A673 (cell line): ENCODE results near the gene SPATA2. TPM values are rescaled to one million over a fixed set of nuclear protein-coding genes. Genes with fewer than 3 reads are reported as not detected.
"Not testable (repeated sequence)": the region's sequence is repeated elsewhere in the genome, so short reads cannot be mapped to it uniquely, and the experiment has no call there.

Experiments
- BruUV-seq: library from RNA; stranded (reverse); fragments of 400-500 nt; replicated peaks from 2 replicates; lab custom pipeline; 2021; lab: Mats Ljungman, UMichigan
- CTCF ChIA-PET: fragments of 300-600 bp; sonication (Branson Sonifier 250); formaldehyde crosslinking; loops from one replicate; lab custom pipeline; 2022; ENCODE audit warnings: antibody characterized with exemption; lab: Charles Lee
- POLR2A ChIA-PET: fragments of 300-600 bp; sonication (Branson Sonifier 250); formaldehyde crosslinking; loops from one replicate; lab custom pipeline; 2022; ENCODE audit warnings: antibody characterized with exemption; ENCODE audit not compliant: low non-redundant PET; lab: Charles Lee
- DNase-seq: peaks from one replicate; pipeline ENCODE4 v3.0.0-alpha.2; 2015; ENCODE audit warnings: low spot score
- H3K27ac ChIP-seq: fragments of 200-600 bp; sonication (generic); 2 replicates; pipeline ENCODE4 v1.5.1; 2016; ENCODE audit warnings: mixed run types, low read depth, mild to moderate bottlenecking, mixed read lengths, antibody characterized with exemption, low read length; ENCODE audit not compliant: poor library complexity, severe bottlenecking
- H3K27me3 ChIP-seq: fragments of 200-600 bp; sonication (generic); replicated peaks from 2 replicates; pipeline ENCODE4 v1.6.1; 2017; ENCODE audit warnings: mixed run types, low read depth, mild to moderate bottlenecking, mixed read lengths, antibody characterized with exemption, low read length; ENCODE audit not compliant: insufficient read depth, poor library complexity
- H3K36me3 ChIP-seq: fragments of 200-600 bp; sonication (generic); 2 replicates; pipeline ENCODE4 v1.6.1; 2016; ENCODE audit warnings: mixed run types, mild to moderate bottlenecking, mixed read lengths, antibody characterized with exemption, low read length; ENCODE audit not compliant: insufficient read depth, poor library complexity, severe bottlenecking
- H3K4me1 ChIP-seq: fragments of 200-600 bp; sonication (generic); 2 replicates; pipeline ENCODE4 v1.6.1; 2017; ENCODE audit warnings: mixed run types, mild to moderate bottlenecking, mixed read lengths, antibody characterized with exemption, low read length; ENCODE audit not compliant: insufficient read depth, poor library complexity, severe bottlenecking
- H3K4me3 ChIP-seq: fragments of 200-600 bp; sonication (generic); 2 replicates; pipeline ENCODE4 v1.5.1; 2016; ENCODE audit warnings: low read depth, mixed run types, mild to moderate bottlenecking, mixed read lengths, low read length; ENCODE audit not compliant: poor library complexity, severe bottlenecking
- H3K9me3 ChIP-seq: fragments of 200-600 bp; sonication (generic); 2 replicates; pipeline ENCODE4 v1.6.1; 2016; ENCODE audit warnings: mixed run types, low read depth, mild to moderate bottlenecking, mixed read lengths, antibody characterized with exemption, low read length; ENCODE audit not compliant: poor library complexity, severe bottlenecking
- EZH2 ChIP-seq: fragments of 200-600 bp; sonication (generic); IDR thresholded peaks from 2 replicates; pipeline ENCODE4 v1.6.1; 2017; ENCODE audit warnings: borderline replicate concordance, low read depth, mild to moderate bottlenecking, mixed read lengths, antibody characterized with exemption, low read length; ENCODE audit not compliant: poor library complexity, severe bottlenecking
- intact Hi-C: fragments of 100-400 bp; cut with micrococcal nuclease; formaldehyde crosslinking; loops from one replicate; pipeline ENCODE4 v1.10.0; 2022; ENCODE audit not compliant: unreplicated experiment
- total RNA-seq: library from RNA; stranded (reverse); gene quantifications from 2 replicates; pipeline ENCODE4 v1.2.3, GENCODE V29; 2021
- TF ChIP-seq, protein P1 (sequence below): fragments of 300-800, 200-600 bp; sonication (generic); conservative IDR thresholded peaks from 2 replicates; pipeline ENCODE4 v1.5.1; 2017; ENCODE audit warnings: low read depth, mild to moderate bottlenecking, antibody characterized with exemption, low read length, moderate library complexity, mixed read lengths

Gene SPATA2
- total RNA-seq, 1 experiment from 2014 or later, result 9.2 TPM

DNA sequence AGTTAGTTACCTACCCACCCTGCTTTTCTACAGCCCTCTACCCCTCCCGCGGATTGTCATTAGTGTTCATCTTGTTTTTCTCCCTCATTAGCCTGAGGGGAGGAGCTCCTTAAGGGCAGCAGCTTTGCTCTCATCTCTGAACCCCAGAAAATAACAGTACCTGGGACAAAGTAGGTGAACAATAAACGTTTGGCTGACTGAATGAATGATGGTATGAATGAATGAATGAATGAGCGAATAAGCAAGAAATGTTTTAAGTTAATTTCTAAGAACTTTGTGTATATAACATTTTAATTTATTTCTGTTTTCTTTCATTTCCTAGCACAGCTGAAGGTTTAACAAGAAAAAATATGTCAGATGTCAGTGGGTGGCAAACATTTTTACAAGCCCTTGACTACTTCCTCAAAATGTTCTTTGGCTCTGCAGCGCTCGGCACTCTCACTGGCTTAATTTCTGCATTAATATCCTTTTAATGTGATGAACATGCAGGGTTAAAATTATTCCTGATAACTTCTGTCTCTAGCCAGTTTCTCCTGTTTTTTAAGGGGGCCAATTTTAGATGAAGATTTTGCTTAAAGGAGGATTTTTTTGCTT lies 52.6 kb downstream of the SPATA2 start:
- H3K27me3 ChIP-seq, result no peaks in the 10 kb centered on the region
- intact Hi-C loops, result no loop called here
- DNase-seq, result no peak
- BruUV-seq, result no TSS peak
- H3K27ac ChIP-seq, result no peak overlapping the region
- H3K36me3 ChIP-seq, result peaks cover 5% of the 10 kb centered on the region
- ChIA-PET CTCF (no interaction called here), POLR2A (no interaction called here)
- no peaks in the 10 kb centered on the region for H3K4me1 ChIP-seq
- no peaks in the 10 kb centered on the region for H3K9me3 ChIP-seq
- TF ChIP-seq, protein P1, sequence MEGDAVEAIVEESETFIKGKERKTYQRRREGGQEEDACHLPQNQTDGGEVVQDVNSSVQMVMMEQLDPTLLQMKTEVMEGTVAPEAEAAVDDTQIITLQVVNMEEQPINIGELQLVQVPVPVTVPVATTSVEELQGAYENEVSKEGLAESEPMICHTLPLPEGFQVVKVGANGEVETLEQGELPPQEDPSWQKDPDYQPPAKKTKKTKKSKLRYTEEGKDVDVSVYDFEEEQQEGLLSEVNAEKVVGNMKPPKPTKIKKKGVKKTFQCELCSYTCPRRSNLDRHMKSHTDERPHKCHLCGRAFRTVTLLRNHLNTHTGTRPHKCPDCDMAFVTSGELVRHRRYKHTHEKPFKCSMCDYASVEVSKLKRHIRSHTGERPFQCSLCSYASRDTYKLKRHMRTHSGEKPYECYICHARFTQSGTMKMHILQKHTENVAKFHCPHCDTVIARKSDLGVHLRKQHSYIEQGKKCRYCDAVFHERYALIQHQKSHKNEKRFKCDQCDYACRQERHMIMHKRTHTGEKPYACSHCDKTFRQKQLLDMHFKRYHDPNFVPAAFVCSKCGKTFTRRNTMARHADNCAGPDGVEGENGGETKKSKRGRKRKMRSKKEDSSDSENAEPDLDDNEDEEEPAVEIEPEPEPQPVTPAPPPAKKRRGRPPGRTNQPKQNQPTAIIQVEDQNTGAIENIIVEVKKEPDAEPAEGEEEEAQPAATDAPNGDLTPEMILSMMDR, result no peak
- TF ChIP-seq EZH2, result no peak
- no peak overlapping the region for H3K4me3 ChIP-seq

DNA sequence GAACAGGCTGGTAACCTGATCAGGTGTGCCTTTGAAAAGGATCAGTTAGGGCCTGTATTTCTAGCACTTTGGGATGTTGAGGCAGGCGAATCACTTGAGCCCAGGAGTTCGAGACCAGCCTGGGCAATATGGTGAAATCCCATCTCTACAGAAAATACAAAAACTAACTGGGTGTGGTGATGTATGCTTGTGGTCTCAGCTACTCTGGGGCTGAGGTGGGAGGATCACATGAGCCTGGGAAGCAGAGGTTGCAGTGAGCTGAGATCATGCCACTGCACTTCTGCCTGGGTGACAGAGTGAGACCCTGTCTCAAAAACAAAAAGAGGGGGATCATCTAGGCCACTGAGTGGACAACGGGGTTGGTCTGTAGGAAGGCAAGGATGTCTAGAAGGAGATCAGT lies 54.1 kb downstream of the SPATA2 start:
- H3K9me3 ChIP-seq, H3K4me1 ChIP-seq, H3K4me3 ChIP-seq, DNase-seq, BruUV-seq, POLR2A ChIA-PET, intact Hi-C loops, H3K27me3 ChIP-seq, CTCF ChIA-PET, H3K27ac ChIP-seq, H3K36me3 ChIP-seq: not testable (repeated sequence)

DNA sequence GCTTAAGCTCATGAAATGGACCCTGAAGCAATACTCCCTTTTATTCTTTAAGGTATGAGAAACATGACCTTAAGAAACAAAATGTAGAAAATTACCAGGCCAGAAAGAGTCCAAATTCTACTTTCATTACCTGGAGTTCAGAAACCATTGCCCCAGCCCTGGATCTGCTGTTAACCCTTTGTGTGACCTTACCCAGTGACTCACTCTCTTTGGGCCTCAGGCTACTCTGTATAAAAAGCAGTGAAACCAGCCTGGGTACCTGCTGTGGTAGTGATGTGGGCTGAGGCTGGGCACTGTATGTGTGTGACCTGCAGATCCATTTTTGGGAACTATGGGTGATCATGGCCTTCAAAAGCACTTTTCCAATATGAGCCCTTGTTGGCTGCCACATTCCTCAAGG lies 55.5 kb downstream of the SPATA2 start:
- intact Hi-C loops, result loop anchor here (10.0 kb wide), 1 partner anchor 515 kb away; no protein-coding TSS in a partner anchor
- Histone ChIP-seq H3K4me3 (no peak overlapping the region), H3K4me1 (no peaks in the 10 kb centered on the region), H3K9me3 (no peaks in the 10 kb centered on the region), H3K36me3 (peaks cover 2% of the 10 kb centered on the region), H3K27me3 (no peaks in the 10 kb centered on the region), H3K27ac (no peak overlapping the region)
- DNase-seq, result no peak
- no TSS peak for BruUV-seq
- POLR2A ChIA-PET, result no interaction called here
- TF ChIP-seq, protein P1, result no peak
- TF ChIP-seq EZH2, result no peak
- CTCF ChIA-PET, result interaction anchor here (0.7 kb wide), 1 partner anchor 27 kb away, joined by 6 read pairs; no protein-coding TSS in a partner anchor

DNA sequence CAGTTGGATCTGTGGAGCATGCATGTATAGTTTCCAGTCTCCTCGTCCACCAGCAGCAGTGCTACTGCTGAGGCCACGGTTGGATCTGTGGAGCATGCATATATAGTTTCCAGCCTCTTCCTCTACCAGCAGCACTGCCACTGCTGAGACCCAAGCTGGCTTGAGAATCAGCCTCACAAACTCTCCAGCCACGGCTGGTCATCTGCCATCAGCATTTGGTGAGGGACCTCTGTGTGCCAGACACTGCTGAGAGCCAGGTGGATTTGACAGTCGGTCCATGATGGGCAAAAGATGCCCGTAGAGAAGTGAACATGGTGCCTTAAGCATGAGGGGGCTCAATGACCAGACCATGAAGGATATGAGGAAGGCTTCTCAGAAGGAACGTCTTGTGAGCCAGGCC lies 56.3 kb downstream of the SPATA2 start:
- intact Hi-C loops, result loop anchor here (10.0 kb wide), 1 partner anchor 514 kb away; no protein-coding TSS in a partner anchor
- H3K27me3 ChIP-seq, result no peaks in the 10 kb centered on the region
- H3K4me1 ChIP-seq, result no peaks in the 10 kb centered on the region
- ChIA-PET POLR2A (no interaction called here), CTCF (interaction anchor here (0.7 kb wide), 1 partner anchor 26 kb away, joined by 6 read pairs; no protein-coding TSS in a partner anchor)
- BruUV-seq, result no TSS peak
- no peak for DNase-seq
- no peak overlapping the region for H3K27ac ChIP-seq
- H3K9me3 ChIP-seq, result no peaks in the 10 kb centered on the region
- no peaks in the 10 kb centered on the region for H3K36me3 ChIP-seq
- no peak overlapping the region for H3K4me3 ChIP-seq
- no peak for TF ChIP-seq EZH2
- TF ChIP-seq, protein P1, result no peak
